ENCODE measurements around the gene RRM1.

- no peak for TF ChIP-seq CTCF (IDR thresholded peaks at IDR 0.05; ENCODE audit: low read depth, low read length, missing input control)
- TF ChIP-seq MAX (IDR thresholded peaks at IDR 0.05), result no peak
- no peak for TF ChIP-seq RAD21 (IDR thresholded peaks at IDR 0.05)
Observed at GRCh38 chr11:4095509-4096230, 1.1 kb downstream of the RRM1 start.
